HEK293 (cell line): ENCODE measurements around the gene HINFP.

ENCODE experiments used
- CTCF ChIP-seq: fragments of 450-650 bp; formaldehyde crosslinking; IDR thresholded peaks from 2 replicates; pipeline ENCODE4 v1.5.1; 2016; ENCODE audit warnings: missing biosample characterization, missing genetic modification characterization
- GLI4 ChIP-seq: fragments of 450-650 bp; formaldehyde crosslinking; IDR thresholded peaks from 2 replicates; pipeline ENCODE4 v1.5.1; 2016; ENCODE audit warnings: missing biosample characterization, missing genetic modification characterization
- GLIS2 ChIP-seq: fragments of 450-650 bp; formaldehyde crosslinking; IDR thresholded peaks from 2 replicates; pipeline ENCODE4 v1.5.1; 2016; ENCODE audit warnings: missing biosample characterization, missing genetic modification characterization
- HOXC10 ChIP-seq: sonication (generic); formaldehyde crosslinking; IDR thresholded peaks from 2 replicates; pipeline ENCODE4 v1.8.1; 2023; ENCODE audit warnings: mild to moderate bottlenecking, missing genetic modification reagents
- IKZF3 ChIP-seq: fragments of 450-650 bp; IDR thresholded peaks from 2 replicates; pipeline ENCODE4 v1.5.0; 2018; ENCODE audit warnings: missing biosample characterization, mild to moderate bottlenecking, missing genetic modification characterization, moderate library complexity
- ZBTB17 ChIP-seq: fragments of 450-650 bp; formaldehyde crosslinking; IDR thresholded peaks from 2 replicates; pipeline ENCODE4 v1.5.1; 2016; ENCODE audit warnings: missing biosample characterization, missing genetic modification characterization
- ZNF148 ChIP-seq: fragments of 450-650 bp; formaldehyde crosslinking; IDR thresholded peaks from 2 replicates; pipeline ENCODE4 v1.5.0; 2017; ENCODE audit warnings: missing biosample characterization, missing genetic modification characterization, borderline replicate concordance
- ZNF214 ChIP-seq: fragments of 450-650 bp; formaldehyde crosslinking; IDR thresholded peaks from 2 replicates; pipeline ENCODE4 v1.5.1; 2017; ENCODE audit warnings: missing biosample characterization, mild to moderate bottlenecking, missing genetic modification characterization, borderline replicate concordance
- ZNF26 ChIP-seq: fragments of 450-650 bp; formaldehyde crosslinking; IDR thresholded peaks from 2 replicates; pipeline ENCODE4 v1.5.1; 2016; ENCODE audit warnings: missing biosample characterization, missing genetic modification characterization
- ZNF830 ChIP-seq: fragments of 450-650 bp; IDR thresholded peaks from 2 replicates; pipeline ENCODE4 v1.5.0; 2018; ENCODE audit warnings: missing biosample characterization, missing genetic modification characterization, low read depth, mild to moderate bottlenecking, moderate library complexity

- TF ChIP-seq CTCF (no peak), IKZF3 (tag by site-specific recombination) (no peak), ZNF26 (tag by site-specific recombination) (no peak), GLIS2 (tag by site-specific recombination) (no peak), ZNF214 (tag by site-specific recombination) (no peak), GLI4 (tag by site-specific recombination) (no peak), HOXC10 (no peak), ZNF148 (tag by site-specific recombination) (no peak), ZBTB17 (tag by site-specific recombination) (no peak), ZNF830 (tag by site-specific recombination) (no peak)
Observed at GRCh38 chr11:119134389-119134978, 13.1 kb downstream of the HINFP start.
